ENCODE data around the gene COPS2. TPM values are rescaled to one million over a fixed set of nuclear protein-coding genes. Genes with fewer than 3 reads are reported as not detected.

The COPS2 gene
- total and polyA plus RNA-seq, 10 of the 15 experiments (the other 5 are each of a cell fraction or from before 2014, with no cell fraction given), result 31.5 to 115 (median 76.3) TPM

GRCh38 chr15:49187549-49188245 is 32.3 kb upstream of the COPS2 start:
- Histone ChIP-seq H3K9me3 (replicated peaks; ENCODE audit: control insufficient read depth, insufficient read depth, low read length) (no peaks in the 10 kb centered on the region; the same call in 2 of the 3 replicates), H4K20me1 (ENCODE audit: control insufficient read depth, insufficient read depth) (no peaks in the 10 kb centered on the region), H3K36me3 (ENCODE audit: control insufficient read depth in 2 of 2, insufficient read depth in 2 of 2, low read length in 1 of 2) (no peaks in the 10 kb centered on the region), H3K4me2 (ENCODE audit: control insufficient read depth, insufficient read depth) (no peak overlapping the region), H3K79me2 (ENCODE audit: control insufficient read depth, insufficient read depth, low read length) (no peaks in the 10 kb centered on the region), H3K27ac (ENCODE audit: control insufficient read depth, insufficient read depth) (no peak overlapping the region), H3K4me1 (ENCODE audit: control insufficient read depth, insufficient read depth, low read length) (no peaks in the 10 kb centered on the region), H3K27me3 (replicated peaks in 1 of 2; ENCODE audit: control insufficient read depth in 2 of 2, insufficient read depth in 2 of 2, low read length in 1 of 2) (no peaks in the 10 kb centered on the region), H3K9ac (ENCODE audit: control insufficient read depth, insufficient read depth, low read length) (no peak overlapping the region), H3K4me3 (no peak overlapping the region), H2AFZ (ENCODE audit: control insufficient read depth, low read depth, low read length) (no peak overlapping the region)
- ChIA-PET CTCF (no interaction called here), SMC1A (ENCODE audit: uncharacterized antibody, unreplicated experiment) (no interaction called here), RAD21 (ENCODE audit: unreplicated experiment) (no interaction called here), POLR2A (no interaction called here)
- in situ Hi-C loops (cut with MboI) (no loop called here), intact Hi-C loops (cut with micrococcal nuclease; ENCODE audit: unreplicated experiment) (no loop called here)
- BruUV-seq (replicated peaks), result no TSS peak
- WGBS (ENCODE audit: insufficient coverage, insufficient replicate concordance, low lambda C conversion rate, missing lambda C conversion rate), result 93% methylated on average over 2 of the region's 2 CpGs
- no peak for DNase-seq (ENCODE audit: low read depth, low spot score)
- no peak for FAIRE-seq
- no peak for ATAC-seq
- TF ChIP-seq CTCF (IDR thresholded peaks at IDR 0.05 in 2 of 3, conservative IDR thresholded peaks at IDR 0.05 in 1 of 3; ENCODE audit: control insufficient read depth in 2 of 3, extremely low read depth in 1 of 3, insufficient read depth in 1 of 3, low read depth in 3 of 3, low read length in 3 of 3) (no peak), MTA3 (IDR thresholded peaks at IDR 0.05; ENCODE audit: borderline replicate concordance, low read length) (no peak), ZNF384 (IDR thresholded peaks at IDR 0.05; ENCODE audit: borderline replicate concordance, low read depth, low read length) (no peak), TARDBP (IDR thresholded peaks at IDR 0.05; ENCODE audit: borderline replicate concordance) (no peak), EED (IDR thresholded peaks at IDR 0.05; ENCODE audit: low read depth) (no peak), SPI1 (IDR thresholded peaks at IDR 0.05; ENCODE audit: borderline replicate concordance, insufficient read depth, low read depth, low read length) (no peak), CBX3 (IDR thresholded peaks at IDR 0.05; ENCODE audit: borderline replicate concordance, low read depth) (no peak), BCL11A (IDR thresholded peaks at IDR 0.05; ENCODE audit: low read depth, low read length) (no peak), IKZF2 (IDR thresholded peaks at IDR 0.05) (no peak), RUNX3 (IDR thresholded peaks at IDR 0.05; ENCODE audit: low read length) (no peak)
- TF ChIP-seq, protein P1, sequence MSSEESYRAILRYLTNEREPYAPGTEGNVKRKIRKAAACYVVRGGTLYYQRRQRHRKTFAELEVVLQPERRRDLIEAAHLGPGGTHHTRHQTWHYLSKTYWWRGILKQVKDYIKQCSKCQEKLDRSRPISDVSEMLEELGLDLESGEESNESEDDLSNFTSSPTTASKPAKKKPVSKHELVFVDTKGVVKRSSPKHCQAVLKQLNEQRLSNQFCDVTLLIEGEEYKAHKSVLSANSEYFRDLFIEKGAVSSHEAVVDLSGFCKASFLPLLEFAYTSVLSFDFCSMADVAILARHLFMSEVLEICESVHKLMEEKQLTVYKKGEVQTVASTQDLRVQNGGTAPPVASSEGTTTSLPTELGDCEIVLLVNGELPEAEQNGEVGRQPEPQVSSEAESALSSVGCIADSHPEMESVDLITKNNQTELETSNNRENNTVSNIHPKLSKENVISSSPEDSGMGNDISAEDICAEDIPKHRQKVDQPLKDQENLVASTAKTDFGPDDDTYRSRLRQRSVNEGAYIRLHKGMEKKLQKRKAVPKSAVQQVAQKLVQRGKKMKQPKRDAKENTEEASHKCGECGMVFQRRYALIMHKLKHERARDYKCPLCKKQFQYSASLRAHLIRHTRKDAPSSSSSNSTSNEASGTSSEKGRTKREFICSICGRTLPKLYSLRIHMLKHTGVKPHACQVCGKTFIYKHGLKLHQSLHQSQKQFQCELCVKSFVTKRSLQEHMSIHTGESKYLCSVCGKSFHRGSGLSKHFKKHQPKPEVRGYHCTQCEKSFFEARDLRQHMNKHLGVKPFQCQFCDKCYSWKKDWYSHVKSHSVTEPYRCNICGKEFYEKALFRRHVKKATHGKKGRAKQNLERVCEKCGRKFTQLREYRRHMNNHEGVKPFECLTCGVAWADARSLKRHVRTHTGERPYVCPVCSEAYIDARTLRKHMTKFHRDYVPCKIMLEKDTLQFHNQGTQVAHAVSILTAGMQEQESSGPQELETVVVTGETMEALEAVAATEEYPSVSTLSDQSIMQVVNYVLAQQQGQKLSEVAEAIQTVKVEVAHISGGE (CRISPR knock-in tag; IDR thresholded peaks at IDR 0.05), result no peak
- TF ChIP-seq, protein P2, sequence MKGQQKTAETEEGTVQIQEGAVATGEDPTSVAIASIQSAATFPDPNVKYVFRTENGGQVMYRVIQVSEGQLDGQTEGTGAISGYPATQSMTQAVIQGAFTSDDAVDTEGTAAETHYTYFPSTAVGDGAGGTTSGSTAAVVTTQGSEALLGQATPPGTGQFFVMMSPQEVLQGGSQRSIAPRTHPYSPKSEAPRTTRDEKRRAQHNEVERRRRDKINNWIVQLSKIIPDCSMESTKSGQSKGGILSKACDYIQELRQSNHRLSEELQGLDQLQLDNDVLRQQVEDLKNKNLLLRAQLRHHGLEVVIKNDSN (IDR thresholded peaks at IDR 0.05; ENCODE audit: borderline replicate concordance, extremely low read length, insufficient read depth, low read depth, low read length), result no peak
